ENCODE results near the gene COL27A1. TPM values are rescaled to one million over a fixed set of nuclear protein-coding genes. Genes with fewer than 3 reads are reported as not detected.
A peak's percentile ranks its signal among the peaks of the same experiment; 100 is the strongest.

Gene COL27A1
- total RNA-seq, 4 donors from 2014 or later = 14.2 to 32.9 (median 20.7) TPM

DNA sequence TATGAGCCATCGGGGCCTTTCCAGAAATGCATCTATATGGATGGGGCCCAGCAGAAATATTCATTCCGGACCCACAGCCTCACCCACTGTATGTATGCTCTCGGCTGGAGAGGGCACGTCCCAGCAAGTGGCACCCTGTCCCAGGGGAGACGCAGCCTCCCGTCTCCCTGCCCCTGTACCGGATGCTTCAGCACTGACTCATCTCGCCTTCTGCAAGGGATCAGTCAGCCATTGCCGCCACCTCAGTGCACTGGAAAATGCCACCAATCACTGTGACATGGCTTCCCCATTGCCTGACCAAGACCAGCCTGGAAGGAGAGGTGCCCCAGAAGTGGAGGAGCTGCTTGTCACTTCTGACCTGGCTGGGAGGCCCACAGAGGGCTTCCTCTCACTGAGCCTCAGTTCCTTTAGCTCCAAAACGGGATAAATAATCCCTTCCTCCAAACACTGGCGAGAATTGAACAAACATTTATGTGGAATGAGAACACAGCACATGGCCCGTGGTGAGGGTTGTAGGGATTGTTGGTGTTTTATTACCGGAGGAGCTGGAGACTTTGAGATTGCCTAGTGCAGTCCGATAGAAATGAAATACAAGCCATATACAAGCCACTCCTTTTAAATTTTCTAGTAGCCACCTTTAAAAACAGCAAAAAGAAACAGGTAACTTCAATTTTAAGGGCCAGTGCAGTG, 123.7 kb downstream of the COL27A1 start:
- H3K36me3 ChIP-seq = no peaks in the 10 kb centered on the region
- TF ChIP-seq, protein P1, sequence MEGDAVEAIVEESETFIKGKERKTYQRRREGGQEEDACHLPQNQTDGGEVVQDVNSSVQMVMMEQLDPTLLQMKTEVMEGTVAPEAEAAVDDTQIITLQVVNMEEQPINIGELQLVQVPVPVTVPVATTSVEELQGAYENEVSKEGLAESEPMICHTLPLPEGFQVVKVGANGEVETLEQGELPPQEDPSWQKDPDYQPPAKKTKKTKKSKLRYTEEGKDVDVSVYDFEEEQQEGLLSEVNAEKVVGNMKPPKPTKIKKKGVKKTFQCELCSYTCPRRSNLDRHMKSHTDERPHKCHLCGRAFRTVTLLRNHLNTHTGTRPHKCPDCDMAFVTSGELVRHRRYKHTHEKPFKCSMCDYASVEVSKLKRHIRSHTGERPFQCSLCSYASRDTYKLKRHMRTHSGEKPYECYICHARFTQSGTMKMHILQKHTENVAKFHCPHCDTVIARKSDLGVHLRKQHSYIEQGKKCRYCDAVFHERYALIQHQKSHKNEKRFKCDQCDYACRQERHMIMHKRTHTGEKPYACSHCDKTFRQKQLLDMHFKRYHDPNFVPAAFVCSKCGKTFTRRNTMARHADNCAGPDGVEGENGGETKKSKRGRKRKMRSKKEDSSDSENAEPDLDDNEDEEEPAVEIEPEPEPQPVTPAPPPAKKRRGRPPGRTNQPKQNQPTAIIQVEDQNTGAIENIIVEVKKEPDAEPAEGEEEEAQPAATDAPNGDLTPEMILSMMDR (IDR thresholded peaks at IDR 0.05) = no peak
- TF ChIP-seq POLR2AphosphoS5 (IDR thresholded peaks at IDR 0.05) = no peak
- TF ChIP-seq EP300 (IDR thresholded peaks at IDR 0.05) = no peak
- TF ChIP-seq POLR2A (IDR thresholded peaks at IDR 0.05) = no peak
- peak; percentile 50 to 51 for DNase-seq (ENCODE audit: low spot score in 2 of 2)
- H3K4me1 ChIP-seq = peaks cover 41% of the 10 kb centered on the region
- H3K27me3 ChIP-seq = no peaks in the 10 kb centered on the region
- H3K4me3 ChIP-seq = no peak overlapping the region
- no peaks in the 10 kb centered on the region for H3K9me3 ChIP-seq
- peak overlapping the region; percentile 65 for H3K27ac ChIP-seq
- 57% methylated on average over 9 of the region's 14 CpGs for WGBS

DNA sequence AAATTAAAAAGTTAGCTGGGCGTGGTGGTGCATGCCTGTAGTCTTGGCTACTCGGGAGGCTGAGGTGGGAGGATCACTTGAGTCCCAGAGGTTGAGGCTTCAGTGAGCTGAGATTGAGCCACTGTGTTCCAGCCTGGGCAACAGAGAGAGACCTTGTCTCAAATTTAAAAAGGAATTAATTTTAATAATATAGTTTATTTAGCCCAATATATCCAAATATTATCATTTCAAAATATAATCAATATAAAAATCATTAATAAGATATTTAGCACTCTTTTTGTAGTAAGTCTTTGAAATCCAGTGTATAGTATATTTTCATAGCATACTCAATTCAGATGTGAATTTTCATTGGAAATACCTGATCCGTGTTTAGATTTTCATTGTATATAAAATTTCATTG, 124.4 kb downstream of the COL27A1 start:
- H3K36me3 ChIP-seq = no peaks in the 10 kb centered on the region
- H3K27me3 ChIP-seq = no peaks in the 10 kb centered on the region
- H3K27ac ChIP-seq = peak overlapping the region; percentile 65
- DNase-seq (ENCODE audit: low spot score in 2 of 2) = peak; percentile 5 to 11
- H3K4me1 ChIP-seq = peaks cover 43% of the 10 kb centered on the region
- 83% methylated on average over 3 of the region's 3 CpGs for WGBS
- no peaks in the 10 kb centered on the region for H3K9me3 ChIP-seq
- TF ChIP-seq, protein P1 (IDR thresholded peaks at IDR 0.05) = no peak
- TF ChIP-seq POLR2AphosphoS5 (IDR thresholded peaks at IDR 0.05) (no peak), POLR2A (IDR thresholded peaks at IDR 0.05) (no peak), EP300 (IDR thresholded peaks at IDR 0.05) (no peak)
- no peak overlapping the region for H3K4me3 ChIP-seq

DNA sequence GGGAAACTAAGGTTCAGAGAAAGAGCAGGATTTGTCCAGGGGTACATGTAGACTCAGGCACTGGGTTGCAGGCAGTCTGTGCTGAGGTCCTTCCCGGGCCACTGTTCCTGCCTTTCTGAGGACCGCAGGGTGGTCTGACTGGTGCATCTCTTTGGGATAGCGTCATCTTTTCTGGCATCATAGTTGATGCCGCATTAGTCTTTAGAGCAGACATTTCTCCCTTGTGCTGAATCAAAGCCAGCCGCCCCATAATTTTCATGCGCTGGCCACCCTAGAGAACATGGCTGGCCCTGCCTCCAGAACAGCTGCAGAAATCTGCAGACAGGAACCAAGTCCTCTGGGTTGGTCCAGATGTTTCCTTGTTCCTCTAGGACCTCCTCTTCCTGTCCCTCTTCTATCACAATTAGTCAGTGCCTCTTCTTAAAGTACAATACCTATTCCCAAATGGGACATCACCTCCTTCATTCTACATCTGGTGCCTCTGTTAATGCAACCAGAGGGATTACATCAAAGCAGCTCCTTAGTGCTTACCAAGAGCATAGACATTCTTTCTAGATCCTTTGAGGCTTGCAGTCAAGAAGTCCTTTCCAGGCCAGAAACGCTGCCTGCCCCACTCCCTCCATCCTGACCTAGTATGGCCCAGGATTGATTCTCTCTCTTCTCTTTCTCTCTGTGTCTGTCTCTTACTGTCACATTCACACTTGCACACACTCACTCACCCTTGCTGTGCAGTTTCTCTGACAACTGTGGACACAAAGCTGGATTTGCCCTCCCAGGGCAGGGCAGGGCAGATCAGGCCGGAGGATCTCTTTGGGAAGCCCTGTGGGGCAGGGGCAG, 125.5 kb downstream of the COL27A1 start:
- peak in 1 of 2 donors; percentile 25 for DNase-seq (ENCODE audit: low spot score in 2 of 2)
- TF ChIP-seq POLR2A (IDR thresholded peaks at IDR 0.05) (no peak), POLR2AphosphoS5 (IDR thresholded peaks at IDR 0.05) (no peak), EP300 (IDR thresholded peaks at IDR 0.05) (no peak)
- TF ChIP-seq, protein P1 (IDR thresholded peaks at IDR 0.05) = no peak
- 68% methylated on average over 8 of the region's 8 CpGs for WGBS
- Histone ChIP-seq H3K4me1 (peaks cover 52% of the 10 kb centered on the region), H3K27me3 (no peaks in the 10 kb centered on the region), H3K4me3 (no peak overlapping the region), H3K9me3 (no peaks in the 10 kb centered on the region), H3K36me3 (no peaks in the 10 kb centered on the region), H3K27ac (peak overlapping the region; percentile 50)

DNA sequence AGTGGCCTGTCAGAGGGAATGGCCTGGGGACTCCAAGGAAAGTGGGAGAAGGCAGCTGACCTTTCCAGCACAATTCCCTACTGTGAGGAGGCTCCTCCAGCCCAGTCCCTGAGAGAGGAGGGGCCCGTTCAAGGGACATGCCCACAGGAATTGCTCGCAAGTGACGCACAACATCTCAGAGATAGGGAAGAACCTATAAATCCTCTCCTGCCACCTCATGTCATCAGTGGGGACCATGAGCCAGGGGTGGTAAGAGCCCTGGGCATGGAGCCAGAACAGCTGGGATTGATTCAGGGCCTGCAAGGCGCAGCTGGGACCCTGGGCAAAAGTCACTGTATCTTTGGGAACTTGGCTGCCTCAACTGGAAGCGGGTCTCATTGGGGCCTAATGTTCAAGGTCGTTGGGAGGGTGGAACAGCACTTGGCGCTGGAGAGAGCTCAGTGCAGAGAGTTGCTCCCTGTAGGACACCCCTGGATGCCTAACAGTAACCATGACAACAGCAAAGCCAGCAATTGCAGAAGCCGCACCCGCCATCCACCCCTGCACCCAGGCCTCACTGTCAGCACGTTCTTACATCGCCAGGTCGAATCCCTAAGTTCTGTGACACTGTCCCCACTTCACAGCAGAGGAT, 126.3 kb downstream of the COL27A1 start:
- Histone ChIP-seq H3K4me1 (peaks cover 49% of the 10 kb centered on the region), H3K27me3 (no peaks in the 10 kb centered on the region), H3K4me3 (no peak overlapping the region), H3K27ac (peak overlapping the region; percentile 50), H3K9me3 (no peaks in the 10 kb centered on the region), H3K36me3 (no peaks in the 10 kb centered on the region)
- 62% methylated on average over 12 of the region's 12 CpGs for WGBS
- TF ChIP-seq EP300 (IDR thresholded peaks at IDR 0.05) (no peak), POLR2AphosphoS5 (IDR thresholded peaks at IDR 0.05) (no peak), POLR2A (IDR thresholded peaks at IDR 0.05) (no peak)
- TF ChIP-seq, protein P1 (IDR thresholded peaks at IDR 0.05) = no peak
- peak; percentile 59 to 69 for DNase-seq (ENCODE audit: low spot score in 2 of 2)

DNA sequence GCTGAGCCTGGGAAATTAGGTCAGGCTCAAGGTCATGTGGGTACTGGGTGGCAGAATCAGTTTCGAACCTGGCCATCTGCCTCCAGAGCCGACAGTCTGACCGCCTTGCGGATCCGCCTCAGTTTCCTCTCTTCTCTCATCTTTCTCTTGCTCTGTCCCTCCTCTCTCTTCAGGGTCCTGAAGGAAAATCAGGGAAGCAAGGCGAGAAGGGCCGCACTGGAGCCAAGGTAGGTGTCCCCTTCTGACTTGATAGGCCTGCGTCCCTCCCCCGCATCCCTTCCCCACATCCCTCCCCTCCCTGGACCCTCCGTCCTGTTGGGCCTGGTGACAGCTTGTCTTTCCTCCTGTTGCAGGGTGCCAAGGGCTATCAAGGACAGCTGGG, 126.8 kb downstream of the COL27A1 start:
- no peaks in the 10 kb centered on the region for H3K27me3 ChIP-seq
- 92% methylated on average over 10 of the region's 10 CpGs for WGBS
- TF ChIP-seq EP300 (IDR thresholded peaks at IDR 0.05) (no peak), POLR2AphosphoS5 (IDR thresholded peaks at IDR 0.05) (no peak), POLR2A (IDR thresholded peaks at IDR 0.05) (no peak)
- TF ChIP-seq, protein P1 (IDR thresholded peaks at IDR 0.05) = no peak
- H3K4me1 ChIP-seq = peaks cover 44% of the 10 kb centered on the region
- H3K27ac ChIP-seq = peak overlapping the region; percentile 50
- H3K36me3 ChIP-seq = no peaks in the 10 kb centered on the region
- H3K4me3 ChIP-seq = no peak overlapping the region
- DNase-seq (ENCODE audit: low spot score in 2 of 2) = peak in 1 of 2 donors; percentile 63
- H3K9me3 ChIP-seq = no peaks in the 10 kb centered on the region
